IMR-90 (cell line): ENCODE data around the gene ADTRP. TPM values are rescaled to one million over a fixed set of nuclear protein-coding genes. Genes with fewer than 3 reads are reported as not detected.

ENCODE experiments used
- ATAC-seq: fragments of 200-7000 bp; cut with Tn5 transposase; 2 replicates; pipeline ENCODE4 v1.9.1; 2020; ENCODE audit warnings: low read depth, mild to moderate bottlenecking, moderate library complexity
- BruUV-seq: library from RNA; stranded (reverse); fragments of 400-500 nt; replicated peaks from 2 replicates; lab custom pipeline; 2021; lab: Mats Ljungman, UMichigan
- CTCF ChIA-PET: fragments of 300-600 bp; formaldehyde crosslinking; extraction: SDS; loops from one replicate; lab custom pipeline; 2021; ENCODE audit warnings: antibody characterized with exemption; lab: Yijun Ruan, JAX
- POLR2A ChIA-PET: fragments of 300-600 bp; sonication (Branson Sonifier 250); formaldehyde crosslinking; loops from one replicate; lab custom pipeline; 2022; ENCODE audit warnings: antibody characterized with exemption; ENCODE audit not compliant: unreplicated experiment; lab: Charles Lee
- DNase-seq: peaks from one replicate; pipeline ENCODE4 v3.0.0; 2013
- H2AFZ ChIP-seq: replicated peaks from 2 replicates; pipeline ENCODE3; 2013; ENCODE audit warnings: low read length, mild to moderate bottlenecking; ENCODE audit not compliant: poor library complexity
- H2AK5ac ChIP-seq: 2 replicates; pipeline ENCODE4 v1.6.1; 2013; ENCODE audit warnings: low read depth, low read length, inconsistent platforms
- H2AK9ac ChIP-seq: replicated peaks from 2 replicates; pipeline ENCODE3; 2013; ENCODE audit warnings: mild to moderate bottlenecking, low read depth, low read length, moderate library complexity; ENCODE audit not compliant: poor library complexity
- H2BK120ac ChIP-seq: 2 replicates; pipeline ENCODE4 v1.6.1; 2013; ENCODE audit warnings: low read depth, low read length, inconsistent platforms
- H2BK15ac ChIP-seq: 3 replicates; pipeline ENCODE4 v1.6.1; 2013; ENCODE audit warnings: low read depth, low read length, inconsistent platforms
- H2BK20ac ChIP-seq: 2 replicates; pipeline ENCODE4 v1.6.1; 2013; ENCODE audit warnings: low read depth, mild to moderate bottlenecking, inconsistent platforms, low read length, moderate library complexity
- H2BK5ac ChIP-seq: 2 replicates; pipeline ENCODE4 v1.6.1; 2013; ENCODE audit warnings: mild to moderate bottlenecking, low read depth, low read length, inconsistent platforms; ENCODE audit not compliant: poor library complexity, severe bottlenecking
- H3K14ac ChIP-seq: replicated peaks from 2 replicates; pipeline ENCODE4 v1.6.1; 2013; ENCODE audit warnings: low read depth, low read length, inconsistent platforms
- H3K18ac ChIP-seq: 2 replicates; pipeline ENCODE4 v1.6.1; 2013; ENCODE audit warnings: low read depth, low read length, control low read depth
- H3K23ac ChIP-seq: 2 replicates; pipeline ENCODE4 v1.6.1; 2013; ENCODE audit warnings: low read depth, low read length, inconsistent platforms
- H3K27ac ChIP-seq: 2 replicates; pipeline ENCODE4 v1.5.1; 2013; ENCODE audit warnings: mild to moderate bottlenecking, control low read depth, low read length; ENCODE audit not compliant: insufficient read depth
- H3K27me3 ChIP-seq: 2 replicates; pipeline ENCODE4 v1.6.1; 2013; ENCODE audit warnings: low read length; ENCODE audit not compliant: control insufficient read depth, insufficient read depth
- H3K36me3 ChIP-seq: 2 replicates; pipeline ENCODE4 v1.6.1; 2013; ENCODE audit warnings: low read length, mixed read lengths; ENCODE audit not compliant: control insufficient read depth, insufficient read depth
- H3K4ac ChIP-seq: 2 replicates; pipeline ENCODE4 v1.6.1; 2013; ENCODE audit warnings: low read depth, low read length, inconsistent platforms
- H3K4me1 ChIP-seq: 2 replicates; pipeline ENCODE4 v1.6.1; 2013; ENCODE audit warnings: low read length, mixed read lengths; ENCODE audit not compliant: control insufficient read depth, insufficient read depth
- H3K4me2 ChIP-seq: 2 replicates; pipeline ENCODE4 v1.6.1; 2013; ENCODE audit warnings: low read depth, mild to moderate bottlenecking, control low read depth, low read length, moderate library complexity
- H3K4me3 ChIP-seq: 2 replicates; pipeline ENCODE4 v1.5.1; 2013; ENCODE audit warnings: low read depth, mild to moderate bottlenecking, control low read depth, low read length, moderate library complexity; ENCODE audit not compliant: insufficient read depth
- H3K56ac ChIP-seq: 2 replicates; pipeline ENCODE4 v1.6.1; 2013; ENCODE audit warnings: low read length, inconsistent platforms; ENCODE audit not compliant: insufficient read depth; ENCODE audit errors: extremely low read depth
- H3K79me1 ChIP-seq, 2 experiments: 2 replicates each; pipeline ENCODE4 v1.6.1; 2013; ENCODE audit warnings: low read length in 2 of 2, inconsistent platforms in 1 of 2, low read depth in 1 of 2
- H3K9ac ChIP-seq: 2 replicates; pipeline ENCODE4 v1.6.1; 2013; ENCODE audit warnings: low read depth, low read length, control low read depth
- H3K9me1 ChIP-seq: 2 replicates; pipeline ENCODE4 v1.6.1; 2013; ENCODE audit warnings: low read length, inconsistent platforms; ENCODE audit not compliant: insufficient read depth
- H3K9me3 ChIP-seq: 2 replicates; pipeline ENCODE4 v1.6.1; 2013; ENCODE audit warnings: low read length; ENCODE audit not compliant: control insufficient read depth, insufficient read depth
- H4K20me1 ChIP-seq: 2 replicates; pipeline ENCODE4 v1.6.1; 2013; ENCODE audit warnings: low read length, inconsistent platforms; ENCODE audit not compliant: insufficient read depth
- H4K5ac ChIP-seq: 2 replicates; pipeline ENCODE4 v1.6.1; 2013; ENCODE audit warnings: mild to moderate bottlenecking, low read depth, low read length, control low read depth
- H4K8ac ChIP-seq, 2 experiments: 2 replicates each; pipeline ENCODE4 v1.6.1; 2013; ENCODE audit warnings: low read depth in 2 of 2, low read length in 2 of 2, control low read depth in 1 of 2, inconsistent platforms in 1 of 2
- H4K91ac ChIP-seq: 2 replicates; pipeline ENCODE4 v1.6.1; 2013; ENCODE audit warnings: low read depth, low read length, inconsistent platforms; ENCODE audit not compliant: insufficient read depth
- BHLHE40 ChIP-seq: fragments of 150-350 bp; IDR thresholded peaks from 2 replicates; pipeline ENCODE4 v1.6.1; 2016; ENCODE audit warnings: mild to moderate bottlenecking, low read depth, low read length
- CTCF ChIP-seq: conservative IDR thresholded peaks from 2 replicates; pipeline ENCODE4 v1.5.1; 2012; ENCODE audit warnings: mild to moderate bottlenecking, low read depth, low read length, improper control_type of control experiment
- FOS ChIP-seq: fragments of 150-350 bp; IDR thresholded peaks from 2 replicates; pipeline ENCODE4 v1.6.1; 2016; ENCODE audit warnings: low read depth, low read length
- MAZ ChIP-seq: IDR thresholded peaks from 2 replicates; pipeline ENCODE4 v1.6.1; 2012; ENCODE audit warnings: low read depth, mild to moderate bottlenecking, low read length, improper control_type of control experiment, moderate library complexity, borderline replicate concordance
- NFE2L2 ChIP-seq: fragments of 150-350 bp; IDR thresholded peaks from 2 replicates; pipeline ENCODE4 v1.6.1; 2016; ENCODE audit warnings: low read depth, mild to moderate bottlenecking, low read length
- RCOR1 ChIP-seq: IDR thresholded peaks from 2 replicates; pipeline ENCODE4 v1.6.1; 2012; ENCODE audit warnings: mild to moderate bottlenecking, low read length, improper control_type of control experiment; ENCODE audit not compliant: insufficient replicate concordance
- RFX5 ChIP-seq: IDR thresholded peaks from 2 replicates; pipeline ENCODE4 v1.8.0; 2012; ENCODE audit warnings: low read depth, mild to moderate bottlenecking, low read length, moderate library complexity
- USF2 ChIP-seq: fragments of 150-350 bp; IDR thresholded peaks from 2 replicates; pipeline ENCODE4 v1.6.1; 2017; ENCODE audit warnings: mild to moderate bottlenecking, antibody characterized with exemption, low read length, low read depth
- WGBS, 2 experiments: methylation state at CpG; one replicate each; pipeline versions ENCODE4 v1.1.5 to v1.1.7; 2013; ENCODE audit warnings: missing lambda C conversion rate in 2 of 2; ENCODE audit not compliant: insufficient read length in 1 of 2; ENCODE audit errors: extremely low coverage in 2 of 2; 5-methylcytosine and 5-hydroxymethylcytosine counted together
- dilution Hi-C: fragments of 300-500 bp; cut with HindIII; formaldehyde crosslinking; loops from one replicate; pipeline ENCODE4 v1.14.3; 2018; ENCODE audit warnings: low sequenced_read_pairs; ENCODE audit not compliant: unreplicated experiment
- in situ Hi-C: fragments of 300-500 bp; cut with MboI; formaldehyde crosslinking; loops from 3 replicates; pipeline ENCODE4 v1.14.3; 2019; ENCODE audit warnings: low sequenced_read_pairs, inconsistent platforms, mixed read lengths
- intact Hi-C: fragments of 100-400 bp; cut with micrococcal nuclease; formaldehyde crosslinking; loops from 2 replicates; pipeline ENCODE4 v1.10.0; 2022
- polyA plus RNA-seq, 3 experiments: library from polyadenylated mRNA; depleted of rRNA; stranded (reverse); fragments of >200 nt; gene quantifications; 2 replicates each; pipeline ENCODE4 v1.2.3, GENCODE V29; 2012; ENCODE audit warnings: low replicate concordance in 1 of 3
- total RNA-seq: library from RNA; depleted of rRNA; stranded (reverse); fragments of >200 nt; gene quantifications from 2 replicates; pipeline ENCODE4 v1.2.3, GENCODE V29; 2012

ADTRP gene
- total and polyA plus RNA-seq, 2 of the 4 experiments (the other 2 are of a cell fraction) = 0.50 to 0.72 TPM

GRCh38 chr6:11692451-11693376, 85.9 kb downstream of the ADTRP start:
- ATAC-seq = no peak
- Histone ChIP-seq H2BK5ac (no peak overlapping the region), H2BK20ac (no peak overlapping the region), H3K36me3 (no peaks in the 10 kb centered on the region), H3K4ac (no peak overlapping the region), H3K79me1 (no peaks in the 10 kb centered on the region), H4K91ac (no peak overlapping the region), H3K9me1 (no peaks in the 10 kb centered on the region), H2AK9ac (peak overlapping the region; percentile 9), H3K4me2 (no peak overlapping the region), H3K14ac (no peak overlapping the region), H2BK120ac (no peak overlapping the region), H4K20me1 (no peaks in the 10 kb centered on the region), H3K23ac (no peak overlapping the region), H3K4me3 (no peak overlapping the region), H2AFZ (peak overlapping the region; percentile 66), H2BK15ac (no peak overlapping the region), H2AK5ac (no peak overlapping the region), H3K9me3 (peaks cover 2% of the 10 kb centered on the region), H3K56ac (no peak overlapping the region), H3K27me3 (no peaks in the 10 kb centered on the region), H4K5ac (no peak overlapping the region), H3K4me1 (no peaks in the 10 kb centered on the region; the same call in 1 of the 2 replicates), H4K8ac (no peak overlapping the region), H3K9ac (no peak overlapping the region), H3K27ac (no peak overlapping the region), H3K18ac (no peak overlapping the region)
- TF ChIP-seq NFE2L2 = no peak
- no peak for TF ChIP-seq CTCF
- no peak for TF ChIP-seq RFX5
- no peak for TF ChIP-seq BHLHE40
- TF ChIP-seq FOS = no peak
- no peak for TF ChIP-seq USF2
- no peak for TF ChIP-seq MAZ
- no peak for TF ChIP-seq RCOR1
- ChIA-PET POLR2A (no interaction called here), CTCF (interaction anchor here (0.6 kb wide), 1 partner anchor 18 kb away, joined by 3 read pairs; no protein-coding TSS in a partner anchor)
- BruUV-seq = no TSS peak
- intact Hi-C loops = no loop called here
- WGBS, 2 experiments = no CpG with 5 or more reads among the region's 4 CpGs
- no peak for DNase-seq
- in situ Hi-C loops = no loop called here
- dilution Hi-C loops = no loop called here
